Lower leg skin (tissue), 4 donors: ENCODE data around the gene POPDC2. TPM values are rescaled to one million over a fixed set of nuclear protein-coding genes. Genes with fewer than 3 reads are reported as not detected.
"Not testable (repeated sequence)": the region's sequence is repeated elsewhere in the genome, so short reads cannot be mapped to it uniquely, and the experiment has no call there.

ENCODE experiments used
- DNase-seq, 2 donors: peaks; one replicate each; pipeline ENCODE4 v3.0.0-alpha.2; 2019; ENCODE audit warnings: low spot score in 2 of 2
- H3K4me3 ChIP-seq: fragments of 200-600 bp; sonication (generic); 2 replicates; pipeline ENCODE4 v1.5.1; 2017; ENCODE audit warnings: mild to moderate bottlenecking, low read depth; ENCODE audit not compliant: poor library complexity, severe bottlenecking
- POLR2A ChIP-seq, 2 donors: fragments of 450-650 bp; IDR thresholded peaks; one replicate each; pipeline ENCODE4 v1.6.1; 2016 to 2017; ENCODE audit warnings: antibody characterized with exemption in 2 of 2, mild to moderate bottlenecking in 1 of 2, moderate library complexity in 1 of 2
- WGBS, 2 donors: methylation state at CpG; one replicate each; pipeline ENCODE4 v1.1.5; 2018; 5-methylcytosine and 5-hydroxymethylcytosine counted together
- intact Hi-C: fragments of 100-400 bp; cut with DNase I; formaldehyde crosslinking; loops from one replicate; pipeline ENCODE4 v1.15.0; 2023; ENCODE audit warnings: low total_unique reads
- total RNA-seq, 4 donors: library from RNA; depleted of rRNA; stranded (reverse); fragments of >200 nt; gene quantifications; one replicate each; pipeline ENCODE4 v1.1.0, GENCODE V29; 2016
- TF ChIP-seq, protein P1 (sequence below), 3 donors: fragments of 450-650 bp; IDR thresholded peaks; one replicate each; pipeline ENCODE4 v1.5.1; 2016; ENCODE audit warnings: antibody characterized with exemption in 3 of 3, mild to moderate bottlenecking in 3 of 3, moderate library complexity in 2 of 3

The POPDC2 gene
- total RNA-seq, 4 donors from 2014 or later, result 0.97 to 1.9 (median 1.3) TPM

DNA sequence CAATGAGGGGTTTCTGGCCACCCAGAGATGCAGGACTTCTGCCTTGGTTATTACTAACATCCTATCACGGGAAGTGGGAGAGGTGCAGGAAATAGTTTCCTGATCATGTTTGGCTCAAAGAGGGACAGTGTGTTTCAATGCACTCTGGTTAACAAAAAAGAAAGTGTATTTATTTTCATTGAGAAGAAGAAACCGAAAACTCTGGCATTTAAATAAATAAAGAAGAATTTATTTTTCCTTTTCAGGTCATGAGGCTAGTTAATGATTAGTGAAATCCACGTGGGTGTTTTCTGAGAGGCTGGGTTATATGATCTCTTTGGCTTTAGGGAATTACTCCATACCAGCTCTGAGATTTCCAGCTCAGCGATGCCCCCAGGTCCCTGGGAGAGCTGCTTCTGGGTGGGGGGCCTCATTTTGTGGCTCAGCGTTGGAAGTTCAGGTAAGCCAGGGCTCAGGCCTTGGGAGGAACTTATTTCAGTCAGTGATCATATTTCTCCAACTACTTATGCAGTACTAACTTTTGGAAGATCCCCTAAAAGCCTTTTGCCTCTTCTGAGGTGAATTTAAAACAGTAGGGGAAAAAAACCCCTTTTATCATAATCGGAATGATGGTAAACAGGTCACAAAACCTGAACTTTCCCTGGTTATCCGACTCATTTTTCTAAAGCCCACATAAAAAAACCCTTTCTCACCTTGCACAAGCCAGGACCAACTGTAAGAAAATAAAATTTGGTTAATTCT, 62.7 kb downstream of the POPDC2 start, which contains the start of gene PLA1A:
PLA1A (plus strand) TSS at position 338 of the 741 bp plus-strand sequence; CDS start at position 367, 29 bp downstream.
- intact Hi-C loops, result no loop called here
- no peak for TF ChIP-seq POLR2A (IDR thresholded peaks at IDR 0.05)
- TF ChIP-seq, protein P1, sequence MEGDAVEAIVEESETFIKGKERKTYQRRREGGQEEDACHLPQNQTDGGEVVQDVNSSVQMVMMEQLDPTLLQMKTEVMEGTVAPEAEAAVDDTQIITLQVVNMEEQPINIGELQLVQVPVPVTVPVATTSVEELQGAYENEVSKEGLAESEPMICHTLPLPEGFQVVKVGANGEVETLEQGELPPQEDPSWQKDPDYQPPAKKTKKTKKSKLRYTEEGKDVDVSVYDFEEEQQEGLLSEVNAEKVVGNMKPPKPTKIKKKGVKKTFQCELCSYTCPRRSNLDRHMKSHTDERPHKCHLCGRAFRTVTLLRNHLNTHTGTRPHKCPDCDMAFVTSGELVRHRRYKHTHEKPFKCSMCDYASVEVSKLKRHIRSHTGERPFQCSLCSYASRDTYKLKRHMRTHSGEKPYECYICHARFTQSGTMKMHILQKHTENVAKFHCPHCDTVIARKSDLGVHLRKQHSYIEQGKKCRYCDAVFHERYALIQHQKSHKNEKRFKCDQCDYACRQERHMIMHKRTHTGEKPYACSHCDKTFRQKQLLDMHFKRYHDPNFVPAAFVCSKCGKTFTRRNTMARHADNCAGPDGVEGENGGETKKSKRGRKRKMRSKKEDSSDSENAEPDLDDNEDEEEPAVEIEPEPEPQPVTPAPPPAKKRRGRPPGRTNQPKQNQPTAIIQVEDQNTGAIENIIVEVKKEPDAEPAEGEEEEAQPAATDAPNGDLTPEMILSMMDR (IDR thresholded peaks at IDR 0.05), result no peak
- WGBS, 2 donors, result 63 to 67% methylated on average over 7 of the region's 7 CpGs
- no peak within 1 kb of the TSS for H3K4me3 ChIP-seq
- no peak for DNase-seq

DNA sequence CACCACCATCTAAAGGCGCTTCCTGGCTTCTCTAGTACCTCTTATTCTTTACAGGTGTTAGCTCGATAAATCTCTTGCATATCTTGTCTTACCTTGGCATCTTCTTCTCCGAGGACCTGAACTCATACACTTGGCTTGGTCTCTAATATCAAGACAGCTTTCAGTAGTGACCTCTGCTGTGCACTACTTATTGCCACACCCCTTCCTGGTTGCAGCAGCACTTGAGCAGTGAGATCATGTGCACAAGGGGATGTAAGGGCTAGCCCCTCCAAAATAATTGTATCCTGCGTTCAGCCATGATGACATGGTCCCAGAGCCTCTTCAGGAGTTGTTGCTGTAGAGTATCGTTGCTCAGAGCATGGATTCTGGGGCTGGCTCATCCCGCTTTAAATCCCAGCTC, 64.0 kb downstream of the POPDC2 start:
- no peak overlapping the region for H3K4me3 ChIP-seq
- DNase-seq, result no peak
- TF ChIP-seq, protein P1 (IDR thresholded peaks at IDR 0.05), result no peak
- no peak for TF ChIP-seq POLR2A (IDR thresholded peaks at IDR 0.05)
- WGBS, 2 donors, result 80% methylated on average over 6 of the region's 6 CpGs
- intact Hi-C loops, result no loop called here

DNA sequence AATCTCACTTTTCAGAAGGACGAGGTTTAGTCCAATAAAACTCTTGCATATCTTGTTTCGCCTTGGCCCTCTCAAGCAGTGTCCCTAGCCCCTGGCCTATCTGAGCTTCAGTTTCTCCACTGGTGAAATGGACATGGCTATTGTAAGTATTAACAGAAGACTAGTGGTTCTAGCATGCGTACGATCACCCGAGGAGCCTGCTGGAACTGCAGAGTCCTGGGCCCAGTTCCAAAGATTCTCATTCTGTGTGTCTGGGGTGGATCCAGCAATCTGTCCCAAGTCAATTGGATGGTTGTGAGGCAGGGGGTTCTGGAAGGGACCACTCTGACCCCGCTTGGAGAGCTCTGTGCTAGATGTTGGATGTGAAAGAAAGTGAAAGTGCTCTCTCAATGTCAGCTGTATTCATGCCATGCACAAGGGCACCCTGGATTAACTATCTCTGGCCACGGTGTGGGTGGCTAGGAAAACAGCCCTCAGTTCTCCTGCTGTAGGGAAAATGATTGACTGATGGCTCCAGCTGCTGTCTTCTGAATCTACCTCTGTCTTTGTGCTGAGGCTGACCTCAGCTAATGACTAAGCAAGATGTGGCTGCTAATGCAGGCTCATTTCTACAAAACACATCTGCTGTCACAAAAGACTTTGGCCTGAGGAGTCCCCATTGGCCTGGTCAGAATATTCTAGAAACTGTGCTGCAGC, 64.6 kb downstream of the POPDC2 start:
- WGBS, 2 donors, result 82 to 84% methylated on average over 7 of the region's 7 CpGs
- intact Hi-C loops, result no loop called here
- TF ChIP-seq, protein P1 (IDR thresholded peaks at IDR 0.05), result no peak
- TF ChIP-seq POLR2A (IDR thresholded peaks at IDR 0.05), result no peak
- H3K4me3 ChIP-seq, result no peak overlapping the region
- DNase-seq, result no peak

DNA sequence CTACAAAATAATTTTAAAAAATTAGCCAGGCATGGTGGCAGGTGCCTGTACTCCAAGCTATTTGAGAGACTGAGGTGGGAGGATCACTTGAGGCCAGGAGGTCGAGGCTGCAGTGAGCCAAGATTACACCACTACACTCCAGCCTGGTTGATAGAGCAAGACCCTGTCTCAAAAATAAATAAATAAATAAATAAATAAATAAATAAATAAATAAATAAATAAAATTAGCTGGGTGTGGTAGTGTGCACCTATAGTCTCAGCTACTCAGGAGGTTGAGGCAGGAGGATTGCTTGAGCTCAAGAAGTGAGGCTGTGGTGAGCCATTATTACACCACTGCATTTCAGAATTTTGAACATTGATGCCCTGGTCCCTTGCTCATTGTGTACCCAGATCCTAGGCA, 65.5 kb downstream of the POPDC2 start:
- H3K4me3 ChIP-seq, DNase-seq, intact Hi-C loops: not testable (repeated sequence)
- WGBS, 2 donors, result 82 to 90% methylated on average over 1 of the region's 1 CpG

DNA sequence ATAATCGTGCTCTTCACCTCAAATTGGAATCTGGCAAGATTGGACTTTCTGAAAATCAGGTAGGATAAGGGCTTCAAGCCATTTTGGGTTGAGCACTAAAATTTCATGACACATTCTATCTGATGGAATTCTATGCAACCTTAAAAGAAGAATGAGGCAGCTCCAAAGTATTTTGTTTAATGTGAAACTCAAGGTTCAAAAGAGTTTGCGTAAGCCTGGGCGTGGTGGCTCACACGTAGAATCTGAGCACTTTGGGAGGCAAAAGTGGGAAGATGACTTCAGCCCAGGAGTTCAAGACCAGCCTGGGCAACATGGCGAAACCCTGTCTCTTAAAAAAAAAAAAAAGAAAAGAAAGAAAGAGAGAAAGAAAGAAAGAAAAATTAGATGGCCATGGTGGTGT, 66.3 kb downstream of the POPDC2 start:
- no peak for TF ChIP-seq POLR2A (IDR thresholded peaks at IDR 0.05)
- TF ChIP-seq, protein P1 (IDR thresholded peaks at IDR 0.05), result no peak
- DNase-seq, result no peak
- WGBS, 2 donors, result 75 to 79% methylated on average over 5 of the region's 5 CpGs
- intact Hi-C loops, result no loop called here
- no peak overlapping the region for H3K4me3 ChIP-seq

DNA sequence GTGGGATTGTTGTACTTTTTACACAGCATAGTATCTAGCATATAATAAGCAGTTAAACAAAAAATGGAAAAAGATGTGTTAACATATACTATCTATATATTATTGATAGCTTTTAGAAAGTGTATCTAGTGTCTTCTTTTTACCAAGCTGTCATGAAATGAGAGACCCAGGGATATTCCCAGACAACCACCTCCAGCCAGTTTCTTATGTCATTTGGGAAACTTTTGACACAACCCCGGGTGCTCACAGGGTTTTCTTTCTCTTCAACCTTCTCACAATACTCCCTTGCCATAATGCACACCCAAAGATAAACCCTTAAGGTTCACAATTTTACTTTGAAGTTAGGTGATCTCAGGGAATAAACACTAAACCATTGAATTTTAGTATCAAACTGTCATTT, 67.5 kb downstream of the POPDC2 start:
- DNase-seq, result no peak
- H3K4me3 ChIP-seq, result no peak overlapping the region
- TF ChIP-seq, protein P1 (IDR thresholded peaks at IDR 0.05), result no peak
- TF ChIP-seq POLR2A (IDR thresholded peaks at IDR 0.05), result no peak
- 38 to 39% methylated on average over 1 of the region's 1 CpG for WGBS, 2 donors
- intact Hi-C loops, result no loop called here
